Fibroblast of lung (primary cell): ENCODE measurements around the gene TTC33. TPM values are rescaled to one million over a fixed set of nuclear protein-coding genes. Genes with fewer than 3 reads are reported as not detected.

ENCODE experiments used
- DNase-seq, 2 donors: peaks; one replicate each; pipeline versions ENCODE4 v3.0.0 to v3.0.0-alpha.2; 2010; ENCODE audit warnings: low read depth in 2 of 2
- H2AFZ ChIP-seq: 2 replicates; pipeline ENCODE4 v1.5.1; 2012; ENCODE audit warnings: low read length, control low read depth, inconsistent platforms
- H3K27ac ChIP-seq: 2 replicates; pipeline ENCODE4 v1.5.1; 2011; ENCODE audit warnings: low read length, control low read depth; ENCODE audit not compliant: insufficient read depth
- H3K27me3 ChIP-seq: 2 replicates; pipeline ENCODE4 v1.5.1; 2011; ENCODE audit warnings: mild to moderate bottlenecking, low read length; ENCODE audit not compliant: control insufficient read depth, insufficient read depth
- H3K36me3 ChIP-seq: 2 replicates; pipeline ENCODE4 v1.5.1; 2011; ENCODE audit warnings: low read length; ENCODE audit not compliant: control insufficient read depth, insufficient read depth
- H3K4me1 ChIP-seq: 2 replicates; pipeline ENCODE4 v1.5.1; 2011; ENCODE audit warnings: low read length; ENCODE audit not compliant: control insufficient read depth, insufficient read depth; ENCODE audit errors: extremely low read depth
- H3K4me2 ChIP-seq: 2 replicates; pipeline ENCODE4 v1.5.1; 2011; ENCODE audit warnings: low read length, control low read depth; ENCODE audit not compliant: insufficient read depth; ENCODE audit errors: extremely low read depth
- H3K4me3 ChIP-seq, 4 experiments: fragments of 200-600 bp in 1 of 4; sonication (generic) in 1 of 4; replicated peaks in 1 of 4; 2 replicates each; pipeline ENCODE4 v1.5.1; 2011 to 2016; ENCODE audit warnings: low read length in 4 of 4, low read depth in 3 of 4, mild to moderate bottlenecking in 3 of 4, control low read depth in 2 of 4, inconsistent platforms in 1 of 4, mixed read lengths in 1 of 4; ENCODE audit not compliant: insufficient read depth in 1 of 4; ENCODE audit errors: control extremely low read depth in 1 of 4
- H3K79me2 ChIP-seq: 2 replicates; pipeline ENCODE4 v1.5.1; 2012; ENCODE audit warnings: mild to moderate bottlenecking, low read length, inconsistent platforms; ENCODE audit not compliant: control insufficient read depth, insufficient read depth
- H3K9ac ChIP-seq: 2 replicates; pipeline ENCODE4 v1.5.1; 2011; ENCODE audit warnings: mild to moderate bottlenecking, low read length, control low read depth; ENCODE audit not compliant: insufficient read depth
- H3K9me3 ChIP-seq: 2 replicates; pipeline ENCODE4 v1.5.1; 2012; ENCODE audit warnings: low read depth, low read length; ENCODE audit not compliant: control insufficient read depth, insufficient read depth
- H4K20me1 ChIP-seq: 2 replicates; pipeline ENCODE4 v1.5.1; 2011; ENCODE audit warnings: low read length; ENCODE audit not compliant: control insufficient read depth, insufficient read depth; ENCODE audit errors: extremely low read depth
- CTCF ChIP-seq, 2 donors: IDR thresholded peaks in 1 of 2; conservative IDR thresholded peaks in 1 of 2; 1 replicate in 1 of 2; 2 replicates in 1 of 2; pipeline ENCODE4 v1.5.1; 2011 to 2012; ENCODE audit warnings: low read length in 2 of 2, control low read depth in 1 of 2, inconsistent platforms in 1 of 2, low read depth in 1 of 2, mild to moderate bottlenecking in 1 of 2
- EZH2 ChIP-seq: IDR thresholded peaks from 2 replicates; pipeline ENCODE4 v1.5.1; 2012; ENCODE audit warnings: low read length, control low read depth, mild to moderate bottlenecking; ENCODE audit errors: missing control alignments
- polyA plus RNA-seq, 2 donors: library from polyadenylated mRNA; depleted of rRNA in 1 of 2; stranded (reverse) in 1 of 2; unstranded in 1 of 2; fragments of >200 nt; gene quantifications; 2 replicates each; pipeline ENCODE4 v1.2.1, GENCODE V29; 2011 to 2012; ENCODE audit warnings: missing spikeins in 1 of 2
- total RNA-seq: library from RNA; depleted of rRNA; stranded (reverse); fragments of >200 nt; gene quantifications from 2 replicates; pipeline ENCODE4 v1.2.1, GENCODE V29; 2014

TTC33 gene
- total and polyA plus RNA-seq, 2 donors (not counting 1 experiment from before 2014, with no cell fraction given), result 8.7 to 16.3 TPM

- no peaks in the 10 kb centered on the region for H3K27me3 ChIP-seq
- H3K27ac ChIP-seq, result no peak overlapping the region
- H3K9ac ChIP-seq, result no peak overlapping the region
- H3K4me3 ChIP-seq, result no peak overlapping the region
- H3K36me3 ChIP-seq, result no peaks in the 10 kb centered on the region
- no peaks in the 10 kb centered on the region for H3K79me2 ChIP-seq
- peak in 1 of 2 donors; percentile 19 for DNase-seq
- no peaks in the 10 kb centered on the region for H4K20me1 ChIP-seq
- H2AFZ ChIP-seq, result no peak overlapping the region
- H3K4me2 ChIP-seq, result no peak overlapping the region
- H3K9me3 ChIP-seq, result no peaks in the 10 kb centered on the region
- H3K4me1 ChIP-seq, result peaks cover 5% of the 10 kb centered on the region
- TF ChIP-seq EZH2 (no peak), CTCF (conservative IDR thresholded peaks at IDR 0.05 in 1 of 2, IDR thresholded peaks at IDR 0.05 in 1 of 2; ENCODE audit: low read depth in 1 of 2, low read length in 2 of 2) (no peak)
These were observed 202.8 kb downstream of the TTC33 start for GRCh38 chr5:40552981-40553380.

GRCh38 chr5:40551496-40552491, 204.0 kb downstream of the TTC33 start:
- Histone ChIP-seq H3K9me3 (no peaks in the 10 kb centered on the region), H3K27me3 (no peaks in the 10 kb centered on the region), H3K4me1 (peaks cover 5% of the 10 kb centered on the region), H3K27ac (peak overlapping the region; percentile 76), H4K20me1 (no peaks in the 10 kb centered on the region), H3K4me2 (peak overlapping the region; percentile 40), H3K9ac (no peak overlapping the region), H3K4me3 (peak overlapping the region in 1 of 4 experiments; percentile 13), H2AFZ (peak overlapping the region; percentile 23), H3K79me2 (no peaks in the 10 kb centered on the region), H3K36me3 (no peaks in the 10 kb centered on the region)
- DNase-seq, result peak; percentile 96 to 99
- TF ChIP-seq CTCF (conservative IDR thresholded peaks at IDR 0.05 in 1 of 2, IDR thresholded peaks at IDR 0.05 in 1 of 2; ENCODE audit: low read depth in 1 of 2, low read length in 2 of 2), result no peak
- TF ChIP-seq EZH2, result no peak

GRCh38 chr5:40550481-40550880, 205.3 kb downstream of the TTC33 start:
- Histone ChIP-seq H3K4me2 (no peak overlapping the region), H2AFZ (no peak overlapping the region), H3K4me3 (no peak overlapping the region), H3K27ac (no peak overlapping the region), H3K36me3 (no peaks in the 10 kb centered on the region), H3K79me2 (no peaks in the 10 kb centered on the region), H3K27me3 (no peaks in the 10 kb centered on the region), H3K9me3 (no peaks in the 10 kb centered on the region), H4K20me1 (no peaks in the 10 kb centered on the region), H3K4me1 (peaks cover 5% of the 10 kb centered on the region), H3K9ac (no peak overlapping the region)
- TF ChIP-seq CTCF (conservative IDR thresholded peaks at IDR 0.05 in 1 of 2, IDR thresholded peaks at IDR 0.05 in 1 of 2; ENCODE audit: low read depth in 1 of 2, low read length in 2 of 2), result no peak
- no peak for TF ChIP-seq EZH2
- no peak for DNase-seq
